Measurements from ENCODE around the gene UBE2J2.
A peak's percentile ranks its signal among the peaks of the same experiment; 100 is the strongest.
"Not testable (repeated sequence)": the region's sequence is repeated elsewhere in the genome, so short reads cannot be mapped to it uniquely, and the experiment has no call there.

UBE2J2 gene

DNA sequence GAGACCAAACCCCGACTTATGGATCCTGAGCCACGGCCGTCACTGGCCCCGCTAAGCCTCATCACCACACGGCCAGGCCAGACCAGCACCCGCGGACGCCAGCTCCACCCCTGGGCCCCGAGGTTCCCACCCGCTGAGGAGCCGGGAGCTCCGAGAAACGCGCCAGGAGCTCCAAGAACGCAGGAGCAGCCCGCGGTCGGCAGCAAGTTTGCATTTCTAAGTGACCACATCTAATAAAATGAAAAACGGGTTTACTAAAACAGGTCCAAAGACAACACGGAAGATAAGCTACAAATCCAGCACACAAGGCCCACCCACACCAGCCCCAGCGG, 19.0 kb downstream of the UBE2J2 start:
- Histone ChIP-seq H3K36me3 (ENCODE audit: control insufficient read depth, insufficient read depth, low read length) (peaks cover 26% of the 10 kb centered on the region), H3K27ac (ENCODE audit: low read length) (no peak overlapping the region), H3K27me3 (ENCODE audit: control insufficient read depth, insufficient read depth, low read length) (no peaks in the 10 kb centered on the region), H3K4me3 (ENCODE audit: low read length) (no peak overlapping the region), H3K9me3 (ENCODE audit: control insufficient read depth, insufficient read depth, low read length) (no peaks in the 10 kb centered on the region), H3K4me1 (ENCODE audit: control insufficient read depth, insufficient read depth, low read length) (peaks cover 8% of the 10 kb centered on the region)
- no peak for DNase-seq (ENCODE audit: low read depth, low spot score)
- WGBS (ENCODE audit: insufficient coverage, insufficient read length), result no CpG with 5 or more reads among the region's 21 CpGs

DNA sequence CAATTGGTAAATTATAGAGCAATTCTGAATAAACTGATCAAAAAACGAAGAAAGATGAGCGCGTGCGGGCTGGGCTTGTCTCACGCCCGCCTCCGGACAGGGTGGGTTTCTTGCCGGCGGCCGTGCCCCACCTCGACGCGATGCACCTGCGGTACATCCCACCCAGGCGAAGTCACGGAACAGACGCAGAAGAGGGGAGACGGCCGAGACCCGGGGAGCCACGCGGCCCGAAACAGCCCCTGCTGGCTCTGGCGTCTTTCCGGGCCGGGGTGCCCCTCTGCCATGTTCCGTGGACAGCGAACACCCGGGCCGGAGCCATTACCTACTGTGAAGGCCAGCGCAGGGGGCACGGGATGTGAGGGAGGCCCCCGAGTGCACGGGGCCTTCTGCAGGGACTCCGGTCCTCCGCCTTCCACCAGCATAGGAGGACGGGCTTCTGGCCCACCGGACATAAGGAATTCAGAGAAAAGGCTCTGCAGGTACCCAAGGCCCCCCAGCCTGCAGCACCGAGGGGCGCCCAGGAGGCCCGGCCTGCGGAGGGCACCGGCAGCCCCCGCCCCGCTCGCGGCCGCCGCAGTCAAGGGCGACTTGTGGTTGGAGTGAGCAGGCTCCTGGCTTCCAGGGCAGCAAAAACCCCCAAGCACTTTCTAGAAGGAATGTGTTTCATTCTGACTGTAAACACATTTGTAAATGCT, 19.5 kb downstream of the UBE2J2 start:
- peaks cover 24% of the 10 kb centered on the region for H3K36me3 ChIP-seq (ENCODE audit: control insufficient read depth, insufficient read depth, low read length)
- no peak overlapping the region for H3K4me3 ChIP-seq (ENCODE audit: low read length)
- no peak overlapping the region for H3K27ac ChIP-seq (ENCODE audit: low read length)
- no CpG with 5 or more reads among the region's 50 CpGs for WGBS (ENCODE audit: insufficient coverage, insufficient read length)
- no peaks in the 10 kb centered on the region for H3K9me3 ChIP-seq (ENCODE audit: control insufficient read depth, insufficient read depth, low read length)
- no peak for DNase-seq (ENCODE audit: low read depth, low spot score)
- H3K27me3 ChIP-seq (ENCODE audit: control insufficient read depth, insufficient read depth, low read length), result no peaks in the 10 kb centered on the region
- peaks cover 8% of the 10 kb centered on the region for H3K4me1 ChIP-seq (ENCODE audit: control insufficient read depth, insufficient read depth, low read length)

DNA sequence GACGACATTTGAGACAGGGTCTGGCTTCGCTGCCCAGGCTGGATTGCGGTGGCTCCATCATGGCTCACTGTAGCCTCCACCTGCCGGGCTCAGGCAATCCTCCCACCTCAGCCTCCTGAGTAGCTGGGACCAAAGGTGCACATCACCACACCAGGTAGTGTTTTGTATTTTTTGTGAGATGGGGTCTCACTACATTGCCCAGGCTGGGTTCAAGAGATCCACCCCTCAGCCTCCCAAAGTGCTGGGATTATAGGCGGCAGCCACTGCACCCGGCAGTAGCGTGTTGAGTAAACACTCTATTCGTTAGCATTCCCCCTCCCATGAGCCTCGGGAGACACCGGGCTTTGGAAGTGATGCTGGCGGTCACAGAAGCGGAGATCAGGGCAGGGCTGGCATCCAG, 20.3 kb downstream of the UBE2J2 start:
- no peaks in the 10 kb centered on the region for H3K9me3 ChIP-seq (ENCODE audit: control insufficient read depth, insufficient read depth, low read length)
- DNase-seq (ENCODE audit: low read depth, low spot score), result no peak
- H3K4me3 ChIP-seq (ENCODE audit: low read length), result no peak overlapping the region
- H3K36me3 ChIP-seq (ENCODE audit: control insufficient read depth, insufficient read depth, low read length), result peaks cover 21% of the 10 kb centered on the region
- no peak overlapping the region for H3K27ac ChIP-seq (ENCODE audit: low read length)
- H3K4me1 ChIP-seq (ENCODE audit: control insufficient read depth, insufficient read depth, low read length), result peaks cover 4% of the 10 kb centered on the region
- H3K27me3 ChIP-seq (ENCODE audit: control insufficient read depth, insufficient read depth, low read length), result no peaks in the 10 kb centered on the region
- WGBS (ENCODE audit: insufficient coverage, insufficient read length), result no CpG with 5 or more reads among the region's 12 CpGs

- no peaks in the 10 kb centered on the region; the same call in 1 of the 2 replicates for H3K27me3 ChIP-seq (ENCODE audit: control insufficient read depth, insufficient read depth, low read length)
- no CpG with 5 or more reads among the region's 16 CpGs for WGBS (ENCODE audit: insufficient coverage, insufficient read length)
- H3K36me3 ChIP-seq (ENCODE audit: control insufficient read depth, insufficient read depth, low read length), result peaks cover 21% of the 10 kb centered on the region
- peaks cover 8% of the 10 kb centered on the region for H3K4me1 ChIP-seq (ENCODE audit: control insufficient read depth, insufficient read depth, low read length)
- no peaks in the 10 kb centered on the region for H3K9me3 ChIP-seq (ENCODE audit: control insufficient read depth, insufficient read depth, low read length)
- H3K4me3 ChIP-seq (ENCODE audit: low read length), result no peak overlapping the region
- no peak for DNase-seq (ENCODE audit: low read depth, low spot score)
- no peak overlapping the region for H3K27ac ChIP-seq (ENCODE audit: low read length)
Observed at GRCh38 chr1:1250786-1251284, 22.8 kb downstream of the UBE2J2 start.

DNA sequence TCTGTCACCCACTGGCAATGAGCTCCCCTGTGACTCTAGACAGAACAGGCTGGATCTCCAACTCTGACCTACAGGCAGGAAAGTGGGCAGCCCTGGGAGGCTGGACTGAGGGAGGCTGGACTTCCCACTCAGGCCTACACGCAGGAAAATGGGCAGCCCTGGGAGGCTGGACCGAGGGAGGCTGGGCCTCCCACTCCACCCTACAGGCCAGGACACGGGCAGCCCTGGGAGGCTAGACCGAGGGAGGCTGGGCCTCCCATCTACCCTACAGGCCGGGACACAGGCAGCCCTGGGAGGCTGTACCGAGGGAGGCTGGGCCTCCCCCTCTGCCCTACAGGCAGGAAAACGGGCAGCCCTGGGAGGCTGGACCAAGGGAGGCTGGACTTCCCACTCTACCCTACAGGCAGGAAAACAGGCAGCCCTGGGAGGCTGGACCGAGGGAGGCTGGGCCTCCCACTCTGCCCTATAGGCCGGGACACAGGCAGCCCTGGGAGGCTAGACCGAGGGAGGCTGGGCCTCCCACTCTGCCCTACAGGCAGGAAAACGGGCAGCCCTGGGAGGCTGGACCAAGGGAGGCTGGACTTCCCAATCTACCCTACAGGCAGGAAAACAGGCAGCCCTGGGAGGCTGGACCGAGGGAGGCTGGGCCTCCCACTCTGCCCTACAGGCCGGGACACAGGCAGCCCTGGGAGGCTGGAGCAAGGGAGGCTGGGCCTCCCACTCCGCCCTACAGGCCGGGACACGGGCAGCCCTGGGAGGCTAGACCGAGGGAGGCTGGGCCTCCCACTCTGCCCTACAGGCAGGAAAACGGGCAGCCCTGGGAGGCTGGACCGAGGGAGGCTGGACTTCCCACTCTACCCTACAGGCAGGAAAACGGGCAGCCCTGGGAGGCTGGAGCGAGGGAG, 25.4 kb downstream of the UBE2J2 start:
- H3K4me3 ChIP-seq (ENCODE audit: low read length); H3K27ac ChIP-seq (ENCODE audit: low read length); H3K4me1 ChIP-seq (ENCODE audit: control insufficient read depth, insufficient read depth, low read length); H3K36me3 ChIP-seq (ENCODE audit: control insufficient read depth, insufficient read depth, low read length); H3K27me3 ChIP-seq (ENCODE audit: control insufficient read depth, insufficient read depth, low read length); H3K9me3 ChIP-seq (ENCODE audit: control insufficient read depth, insufficient read depth, low read length); DNase-seq (ENCODE audit: low read depth, low spot score): not testable (repeated sequence)
- no CpG with 5 or more reads among the region's 21 CpGs for WGBS (ENCODE audit: insufficient coverage, insufficient read length)

DNA sequence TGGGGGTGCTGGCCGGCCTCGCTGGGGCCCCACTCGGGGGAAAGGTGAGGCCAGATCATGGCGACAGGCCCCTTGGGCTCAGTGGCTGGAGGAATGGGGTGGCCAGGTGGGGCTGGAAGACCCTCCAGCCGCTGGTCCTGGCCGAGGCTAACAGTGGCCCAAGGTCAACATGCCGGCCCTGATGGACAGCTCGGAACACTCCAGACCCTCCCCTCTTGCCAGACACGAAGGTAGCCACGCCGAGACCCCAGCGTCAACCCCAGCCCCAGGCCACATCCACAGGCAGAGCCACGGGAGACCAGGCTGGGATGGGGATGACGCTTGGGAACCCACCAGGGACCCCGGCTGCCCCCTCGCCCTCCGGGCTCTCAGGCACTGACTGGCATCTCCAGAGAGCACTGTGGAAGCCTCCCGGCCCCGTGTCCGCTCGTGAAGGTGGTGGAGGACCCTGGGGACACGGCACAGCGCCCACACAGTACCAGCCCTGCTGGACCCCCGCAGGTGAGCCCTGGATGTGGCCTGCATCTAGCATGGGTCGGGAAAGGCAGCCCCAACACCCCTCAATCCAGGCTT, 26.2 kb downstream of the UBE2J2 start:
- Histone ChIP-seq H3K36me3 (ENCODE audit: control insufficient read depth, insufficient read depth, low read length) (peaks cover under 1% of the 10 kb centered on the region; the same call in 1 of the 2 replicates), H3K27ac (ENCODE audit: low read length) (no peak overlapping the region), H3K9me3 (ENCODE audit: control insufficient read depth, insufficient read depth, low read length) (no peaks in the 10 kb centered on the region), H3K4me1 (ENCODE audit: control insufficient read depth, insufficient read depth, low read length) (peaks cover 8% of the 10 kb centered on the region), H3K27me3 (ENCODE audit: control insufficient read depth, insufficient read depth, low read length) (no peaks in the 10 kb centered on the region; the same call in 1 of the 2 replicates), H3K4me3 (ENCODE audit: low read length) (no peak overlapping the region)
- no CpG with 5 or more reads among the region's 25 CpGs for WGBS (ENCODE audit: insufficient coverage, insufficient read length)
- no peak for DNase-seq (ENCODE audit: low read depth, low spot score)

GRCh38 chr1:1246577-1247340, 26.9 kb downstream of the UBE2J2 start, which contains the start of gene C1QTNF12:
Gene C1QTNF12, minus strand, starts transcription at chr1:1246722. Its CDS starts 32 bp downstream, at chr1:1246690.
- DNase-seq (ENCODE audit: low read depth, low spot score), result no peak
- H3K4me3 ChIP-seq (ENCODE audit: low read length), result peak within 1 kb of the TSS; percentile 29

DNA sequence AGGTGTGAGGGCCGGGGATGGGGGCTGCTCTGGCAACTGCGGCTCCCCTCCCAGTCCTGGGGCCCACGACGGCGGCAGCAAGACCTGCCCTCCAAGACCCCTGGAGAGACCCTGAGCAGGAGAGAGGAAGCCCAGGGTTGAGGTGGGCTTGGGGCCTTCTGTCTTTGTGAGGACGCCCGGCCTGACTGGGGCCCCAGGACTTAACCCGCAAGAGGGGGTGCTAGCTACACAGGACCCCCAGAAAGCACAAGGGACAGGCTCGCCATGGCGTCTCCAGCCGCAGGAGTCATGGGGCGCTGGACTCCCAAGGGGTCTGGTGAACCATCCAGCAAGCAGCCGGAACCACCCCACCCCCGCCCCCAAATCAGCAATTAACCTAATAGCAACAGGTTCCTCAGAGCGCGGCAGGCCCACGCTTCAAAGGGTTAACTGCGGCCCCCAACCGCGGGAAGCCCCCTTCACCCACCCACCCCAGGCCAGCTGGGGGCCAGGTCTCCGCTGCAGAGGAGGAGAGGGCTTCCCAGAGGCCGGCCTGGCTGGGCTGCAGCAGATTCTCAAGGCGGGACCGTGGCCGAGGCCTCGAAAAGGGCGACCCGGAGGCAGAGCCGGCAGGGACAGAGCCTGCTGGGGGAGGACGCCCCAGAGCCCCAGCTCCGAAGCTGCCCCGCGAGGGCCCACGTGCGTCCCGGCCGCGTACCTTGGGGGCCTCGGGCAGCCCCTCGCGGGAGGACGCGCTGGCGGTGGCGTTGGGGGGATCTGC, 27.7 kb downstream of the UBE2J2 start:
- Histone ChIP-seq H3K4me1 (ENCODE audit: control insufficient read depth, insufficient read depth, low read length) (peaks cover 8% of the 10 kb centered on the region), H3K4me3 (ENCODE audit: low read length) (peak overlapping the region; percentile 29; the same call in 1 of the 2 replicates), H3K9me3 (ENCODE audit: control insufficient read depth, insufficient read depth, low read length) (no peaks in the 10 kb centered on the region), H3K27ac (ENCODE audit: low read length) (no peak overlapping the region), H3K36me3 (ENCODE audit: control insufficient read depth, insufficient read depth, low read length) (no peaks in the 10 kb centered on the region), H3K27me3 (ENCODE audit: control insufficient read depth, insufficient read depth, low read length) (no peaks in the 10 kb centered on the region; the same call in 1 of the 2 replicates)
- DNase-seq (ENCODE audit: low read depth, low spot score), result no peak
- no CpG with 5 or more reads among the region's 45 CpGs for WGBS (ENCODE audit: insufficient coverage, insufficient read length)

More at GRCh38 chr1:1246577-1247340, 26.9 kb downstream of the UBE2J2 start, which contains the start of gene C1QTNF12:
- no peaks in the 10 kb centered on the region; the same call in 1 of the 2 replicates for H3K27me3 ChIP-seq (ENCODE audit: control insufficient read depth, insufficient read depth, low read length)
- no peaks in the 10 kb centered on the region for H3K36me3 ChIP-seq (ENCODE audit: control insufficient read depth, insufficient read depth, low read length)
- H3K27ac ChIP-seq (ENCODE audit: low read length), result no peak within 1 kb of the TSS
- no CpG with 5 or more reads among the region's 74 CpGs for WGBS (ENCODE audit: insufficient coverage, insufficient read length)
- no peaks in the 10 kb centered on the region for H3K9me3 ChIP-seq (ENCODE audit: control insufficient read depth, insufficient read depth, low read length)
- peaks cover 8% of the 10 kb centered on the region for H3K4me1 ChIP-seq (ENCODE audit: control insufficient read depth, insufficient read depth, low read length)

- no peak overlapping the region for H3K4me3 ChIP-seq (ENCODE audit: low read length)
- no peaks in the 10 kb centered on the region for H3K9me3 ChIP-seq (ENCODE audit: control insufficient read depth, insufficient read depth, low read length)
- no peaks in the 10 kb centered on the region; the same call in 1 of the 2 replicates for H3K27me3 ChIP-seq (ENCODE audit: control insufficient read depth, insufficient read depth, low read length)
- no peaks in the 10 kb centered on the region for H3K36me3 ChIP-seq (ENCODE audit: control insufficient read depth, insufficient read depth, low read length)
- H3K27ac ChIP-seq (ENCODE audit: low read length), result no peak overlapping the region
- no CpG with 5 or more reads among the region's 23 CpGs for WGBS (ENCODE audit: insufficient coverage, insufficient read length)
- H3K4me1 ChIP-seq (ENCODE audit: control insufficient read depth, insufficient read depth, low read length), result peaks cover 8% of the 10 kb centered on the region
- no peak for DNase-seq (ENCODE audit: low read depth, low spot score)
Observed at GRCh38 chr1:1245178-1245816, 28.4 kb downstream of the UBE2J2 start.

Measured in iPS DF 6.9 (cell line).